ENCODE measurements around the gene ADD1.

ADD1 gene

DNA sequence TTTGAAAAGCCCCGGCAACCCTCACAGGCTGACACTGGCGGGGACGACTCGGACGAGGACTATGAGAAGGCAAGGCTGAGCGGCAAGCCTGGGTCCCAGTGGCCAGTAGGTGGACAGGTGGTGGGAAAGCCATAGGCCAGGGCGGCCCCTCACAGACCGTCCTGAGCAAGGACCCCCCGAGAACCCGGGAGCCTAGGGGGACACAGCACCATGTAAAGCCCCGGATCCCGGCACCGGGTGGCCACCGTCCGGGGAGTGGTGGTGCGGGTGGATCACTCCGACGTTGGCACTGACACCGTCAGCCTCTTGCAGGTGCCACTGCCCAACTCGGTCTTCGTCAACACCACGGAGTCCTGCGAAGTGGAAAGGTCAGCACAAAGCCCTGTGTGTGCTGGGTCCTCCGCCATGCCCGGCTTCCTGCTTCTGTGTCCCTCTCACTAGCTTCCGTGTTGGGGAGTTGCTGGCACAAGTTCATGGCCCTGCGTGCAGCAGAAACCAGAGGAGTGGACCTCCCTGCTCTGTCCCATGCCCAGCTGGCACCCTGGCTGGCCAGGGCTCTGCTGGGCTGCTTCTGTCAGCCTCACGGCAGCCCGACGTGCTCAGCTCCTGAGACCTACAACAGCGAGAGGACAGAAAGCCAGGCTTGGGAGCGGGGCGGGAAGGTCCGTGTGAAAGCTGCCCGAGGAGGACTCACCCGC lies 11.9 kb upstream of the ADD1 start:
- DNase-seq, result no peak
- in situ Hi-C loops (cut with MboI; ENCODE audit: low pct_unique_long_range_greater_than_20kb, low sequenced_read_pairs), result no loop called here

DNA sequence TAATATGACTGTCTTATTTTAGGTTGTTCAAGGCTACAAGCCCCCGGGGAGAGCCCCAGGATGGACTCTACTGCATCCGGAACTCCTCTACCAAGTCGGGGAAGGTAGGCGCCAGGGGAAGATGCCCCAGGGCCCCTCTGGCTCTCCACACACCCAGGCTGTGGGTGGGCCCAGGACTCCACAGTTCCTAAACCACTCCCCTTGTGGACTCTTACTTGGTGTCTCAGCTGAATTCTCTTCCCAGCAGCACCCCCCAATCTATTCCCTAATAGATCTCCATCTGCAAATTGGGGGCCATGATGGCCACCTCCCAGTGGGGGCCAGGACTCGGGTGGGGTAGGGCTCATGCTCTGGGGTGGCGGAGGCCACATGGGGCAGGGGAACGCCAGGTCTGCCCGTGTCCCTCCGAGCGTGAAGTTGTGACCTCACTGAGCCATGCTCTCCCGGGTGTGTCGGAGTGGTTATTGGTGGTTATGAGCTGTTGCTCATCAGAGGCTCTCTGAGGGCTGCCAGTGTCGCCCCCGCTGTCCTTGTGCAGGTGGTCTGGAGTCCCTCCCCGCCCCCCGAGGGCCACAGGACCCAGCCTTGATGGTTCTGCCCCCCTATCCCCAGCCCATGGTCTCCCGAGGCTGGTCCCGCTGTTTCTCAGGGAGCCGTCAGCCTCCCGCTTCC lies 11.2 kb upstream of the ADD1 start:
- in situ Hi-C loops (cut with MboI; ENCODE audit: low pct_unique_long_range_greater_than_20kb, low sequenced_read_pairs), result no loop called here

DNA sequence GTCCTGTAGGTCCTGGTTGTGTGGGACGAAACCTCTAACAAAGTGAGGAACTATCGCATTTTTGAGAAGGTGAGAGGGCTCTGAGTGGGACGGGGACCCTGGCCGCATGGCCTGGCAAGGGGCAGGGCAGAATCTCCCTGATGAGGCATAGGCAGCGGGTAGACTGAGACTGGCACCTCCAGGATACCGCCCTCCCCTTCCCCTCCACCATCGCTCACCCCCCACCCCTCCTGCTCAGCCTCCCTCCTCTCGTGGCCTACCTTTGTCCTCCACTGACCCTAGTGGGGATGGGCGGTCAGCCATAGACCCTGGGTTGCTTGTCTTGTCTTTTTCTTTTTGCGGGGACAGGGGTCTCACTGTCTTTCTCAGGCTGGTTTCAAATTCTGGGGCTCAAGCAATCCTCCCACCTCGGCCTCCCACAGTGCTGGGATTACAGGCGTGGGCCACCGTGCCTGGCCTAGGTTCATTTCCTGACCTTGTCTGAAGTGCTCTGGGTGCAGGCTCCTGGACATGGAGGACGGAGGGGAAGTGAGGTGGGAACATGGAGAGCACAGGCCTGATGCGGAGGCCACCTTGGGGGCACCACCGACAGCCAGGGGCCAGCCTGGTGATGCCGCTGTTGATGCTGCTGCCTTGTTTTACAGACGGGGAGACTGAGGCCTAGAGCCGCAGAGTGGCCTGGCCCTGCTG lies 10.5 kb upstream of the ADD1 start:
- in situ Hi-C loops (cut with MboI; ENCODE audit: low pct_unique_long_range_greater_than_20kb, low sequenced_read_pairs), result no loop called here
- DNase-seq, result no peak

More for the DNA sequence above, 11.2 kb upstream of the ADD1 start:
- no peak for DNase-seq

DNA sequence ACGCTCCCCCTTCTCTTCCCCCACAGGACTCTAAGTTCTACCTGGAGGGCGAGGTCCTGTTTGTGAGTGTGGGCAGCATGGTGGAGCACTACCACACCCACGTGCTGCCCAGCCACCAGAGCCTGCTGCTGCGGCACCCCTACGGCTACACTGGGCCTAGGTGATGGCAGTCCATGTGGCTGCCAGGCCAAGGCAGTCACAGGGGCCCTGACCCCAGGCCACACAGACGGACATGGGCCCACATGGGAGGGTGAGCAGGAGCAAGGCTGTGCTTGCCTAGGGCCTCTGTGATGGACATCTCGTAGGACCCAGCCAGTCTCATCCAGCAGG lies 10.0 kb upstream of the ADD1 start:
- DNase-seq, result no peak
- in situ Hi-C loops (cut with MboI; ENCODE audit: low pct_unique_long_range_greater_than_20kb, low sequenced_read_pairs), result no loop called here

DNA sequence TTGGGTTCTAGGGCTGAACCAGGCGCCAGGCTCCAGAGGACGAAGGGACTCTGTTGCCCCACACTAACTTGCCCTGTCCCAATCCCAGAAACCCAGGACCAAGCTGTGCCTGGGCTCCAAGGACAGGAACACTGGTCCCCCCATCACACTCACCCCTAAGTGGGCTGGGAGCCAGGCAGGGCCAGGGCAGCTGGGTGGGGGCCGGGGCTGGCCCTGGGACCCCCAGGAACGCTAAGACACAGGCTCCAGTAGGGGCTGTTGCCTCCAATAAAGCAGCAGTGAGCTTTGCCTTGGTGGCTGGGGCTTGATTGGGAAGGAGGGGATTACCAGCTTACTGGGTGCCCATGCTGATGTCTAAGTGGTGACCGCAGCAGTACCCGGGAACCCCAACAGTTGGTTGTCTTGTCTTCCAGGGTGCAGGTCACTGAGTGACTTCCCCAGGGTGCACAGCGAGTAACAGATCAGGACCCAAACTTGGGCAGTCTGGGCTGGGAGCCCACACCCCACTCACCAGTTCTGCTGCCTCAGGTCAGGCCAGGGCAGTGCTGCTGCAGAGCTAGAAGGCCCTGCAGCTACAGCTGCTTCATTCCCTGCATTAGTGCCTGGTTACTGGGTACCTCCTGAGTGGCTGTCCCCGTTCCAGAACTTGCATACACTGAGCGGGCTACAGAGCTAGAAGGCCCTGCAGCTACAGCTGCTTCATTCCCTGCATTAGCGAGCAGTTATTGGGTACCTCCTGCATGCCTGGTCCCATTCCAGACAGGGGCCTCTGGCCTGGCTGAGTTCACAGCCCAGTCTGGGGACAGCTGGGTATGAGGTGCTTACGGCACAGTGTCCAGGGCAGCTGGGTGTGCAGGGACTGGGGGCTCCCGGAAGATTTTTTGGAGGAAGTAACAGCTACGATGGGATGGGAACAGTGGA lies 9.4 kb upstream of the ADD1 start:
- in situ Hi-C loops (cut with MboI; ENCODE audit: low pct_unique_long_range_greater_than_20kb, low sequenced_read_pairs), result no loop called here
- no peak for DNase-seq

DNA sequence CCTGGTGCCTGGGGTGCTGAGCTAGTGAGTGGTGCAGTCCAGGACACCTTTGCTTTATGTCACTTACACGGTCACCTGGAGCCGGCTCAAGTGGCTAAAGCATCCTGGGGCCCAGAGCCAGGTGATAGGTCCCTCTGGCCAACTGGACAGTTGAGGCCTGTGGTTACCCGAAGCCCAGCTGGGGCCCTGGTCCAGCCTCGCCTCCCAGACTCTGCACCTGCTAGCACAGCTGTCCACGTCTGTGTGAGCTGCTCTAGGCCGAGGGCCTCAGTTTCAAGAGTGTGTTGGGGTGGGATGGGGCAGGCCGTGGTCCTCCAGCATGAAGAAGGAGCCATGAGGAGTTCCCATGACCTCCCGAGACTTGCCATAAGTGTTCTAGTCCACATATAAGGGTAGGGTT lies 7.7 kb upstream of the ADD1 start:
- no peak for DNase-seq
- in situ Hi-C loops (cut with MboI; ENCODE audit: low pct_unique_long_range_greater_than_20kb, low sequenced_read_pairs), result no loop called here

DNA sequence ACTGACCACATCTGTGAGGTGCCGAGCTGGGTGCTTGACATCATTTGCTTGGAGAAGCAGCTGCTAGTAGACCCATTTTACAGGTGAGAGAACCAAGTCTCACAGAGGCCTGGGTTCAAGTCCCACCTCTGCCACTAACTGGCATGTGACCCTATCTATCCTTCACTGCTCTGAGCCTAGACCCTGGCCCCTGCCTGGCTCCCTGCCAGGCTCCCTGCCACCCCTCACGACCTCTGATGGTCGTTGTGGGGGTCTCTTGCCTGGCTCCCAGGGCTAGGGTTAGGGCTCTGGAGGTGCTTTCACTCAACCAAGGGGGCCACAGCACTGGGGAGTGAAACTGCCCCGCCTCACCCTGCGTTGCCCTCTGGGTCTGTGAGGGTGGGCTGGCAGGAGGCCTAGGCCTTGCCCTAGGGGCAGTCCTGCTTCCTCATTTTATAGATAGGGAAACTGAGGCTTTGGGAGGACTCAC lies 7.2 kb upstream of the ADD1 start:
- in situ Hi-C loops (cut with MboI; ENCODE audit: low pct_unique_long_range_greater_than_20kb, low sequenced_read_pairs), result no loop called here

DNA sequence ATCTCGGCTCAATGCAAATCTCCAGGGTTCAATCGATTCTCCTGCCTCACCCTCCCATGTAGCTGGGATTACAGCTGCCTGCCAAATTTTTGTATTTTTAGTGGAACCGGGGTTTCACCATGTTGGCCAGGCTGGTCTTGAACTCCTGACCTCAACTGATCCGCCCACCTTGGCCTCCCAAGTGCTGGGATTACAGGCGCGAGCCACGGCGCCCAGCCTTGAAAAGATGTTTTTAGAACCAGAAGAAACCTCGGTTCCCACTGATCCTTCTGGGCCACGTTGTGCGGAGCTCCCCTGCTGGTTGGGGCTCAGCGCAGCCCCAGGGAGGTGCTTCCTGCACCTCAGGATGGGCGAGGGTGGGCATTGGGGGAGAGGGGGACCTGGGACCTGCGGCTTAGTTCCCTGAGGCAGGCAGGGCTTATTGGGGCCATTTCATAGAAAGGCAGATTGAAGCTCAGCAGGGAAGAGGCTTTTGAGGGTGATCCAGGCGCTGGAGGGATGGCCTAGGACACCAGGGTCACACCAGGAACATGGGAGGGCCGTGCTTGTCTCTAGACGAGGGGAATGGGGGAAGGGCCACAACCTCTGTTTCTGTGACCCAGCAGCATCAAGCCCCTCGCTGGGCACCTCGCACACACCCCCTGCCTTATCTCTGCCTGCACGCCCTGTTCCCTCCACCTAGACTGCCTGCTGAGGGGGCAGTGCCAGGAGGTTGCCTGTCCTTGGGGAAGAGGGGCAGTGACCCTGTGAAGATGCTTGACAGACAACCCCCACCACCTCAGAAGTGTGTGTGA lies 6.3 kb upstream of the ADD1 start:
- DNase-seq, result no peak
- in situ Hi-C loops (cut with MboI; ENCODE audit: low pct_unique_long_range_greater_than_20kb, low sequenced_read_pairs), result no loop called here

More for the DNA sequence above, 7.2 kb upstream of the ADD1 start:
- DNase-seq, result no peak

DNA sequence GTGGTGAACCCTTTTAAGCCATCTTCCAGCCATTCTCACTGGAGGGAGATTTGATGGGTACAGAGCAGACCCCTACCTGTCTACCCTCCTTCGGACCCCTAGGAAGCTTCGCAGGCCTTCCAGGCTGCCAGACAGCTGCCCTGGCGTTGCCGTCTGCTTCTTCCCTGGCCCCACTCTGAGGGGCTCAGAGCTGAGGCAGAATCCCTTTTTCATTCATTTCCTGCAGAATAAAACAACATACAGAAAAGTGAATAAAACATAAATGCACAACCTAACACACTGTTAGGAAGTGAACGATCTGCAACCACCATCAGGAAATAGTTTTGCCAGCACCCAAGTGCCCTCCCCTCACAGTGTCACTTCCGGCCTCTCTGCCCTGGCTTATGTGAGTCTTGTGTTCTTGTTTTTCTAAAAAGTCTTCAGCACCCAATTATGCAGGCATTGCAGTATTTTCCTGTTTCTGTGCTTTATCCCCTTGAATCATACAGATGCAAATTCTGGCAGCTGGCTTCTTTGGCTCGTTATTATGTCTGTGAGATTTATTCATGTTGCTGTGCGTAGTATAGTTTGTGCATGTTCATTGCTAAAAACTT lies 5.6 kb upstream of the ADD1 start:
- in situ Hi-C loops (cut with MboI; ENCODE audit: low pct_unique_long_range_greater_than_20kb, low sequenced_read_pairs), result no loop called here
- DNase-seq, result peak; percentile 54

DNA sequence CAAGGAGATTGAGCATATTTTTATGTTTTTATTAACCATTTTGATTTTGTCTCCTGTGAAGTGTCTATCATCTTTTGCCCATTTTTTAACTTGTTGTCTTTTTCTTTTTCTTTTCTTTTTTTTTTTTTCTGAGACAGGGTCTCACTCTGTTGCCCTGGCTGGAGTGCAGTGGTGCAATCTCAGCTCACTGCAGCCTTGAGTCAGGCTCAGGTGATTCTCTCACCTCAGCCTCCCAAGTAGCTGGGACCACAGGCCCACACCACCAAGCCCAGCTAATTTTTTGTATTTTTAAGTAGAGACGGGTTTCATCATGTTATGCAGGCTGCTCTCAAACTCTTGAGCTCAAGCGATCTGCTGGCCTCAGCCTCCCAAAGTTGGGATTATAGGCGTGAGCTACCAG lies 4.6 kb upstream of the ADD1 start:
- no peak for DNase-seq
- in situ Hi-C loops (cut with MboI; ENCODE audit: low pct_unique_long_range_greater_than_20kb, low sequenced_read_pairs), result no loop called here

DNA sequence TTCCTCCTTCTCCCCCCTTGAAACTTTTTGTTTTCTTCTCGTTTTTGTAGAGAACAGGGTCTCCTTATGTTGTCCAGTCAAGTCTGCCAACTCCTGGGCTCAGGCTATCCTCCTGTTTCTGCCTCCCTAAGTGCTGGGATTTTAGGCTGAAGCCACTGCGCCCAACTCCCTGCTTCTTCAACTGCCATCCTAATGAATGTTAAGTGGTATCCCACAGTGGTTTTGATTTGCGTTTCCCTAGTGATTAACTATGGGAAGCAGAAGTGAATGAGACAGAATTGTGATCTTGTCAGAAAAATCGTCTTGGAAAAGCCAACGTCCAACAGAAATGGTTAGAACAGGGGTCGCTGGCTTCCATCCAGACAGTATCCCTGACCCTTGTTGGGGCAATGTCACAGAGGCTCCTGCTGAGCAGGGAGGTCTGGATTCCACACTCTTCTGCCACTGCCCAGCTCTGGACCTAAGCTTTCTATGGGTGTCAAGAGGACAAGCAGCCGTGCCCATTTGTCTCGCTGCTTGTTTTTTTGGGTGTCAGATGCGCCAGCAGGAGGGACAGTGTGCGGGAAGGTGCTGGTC lies 869 bp upstream of the ADD1 start:
- DNase-seq, result peak; percentile 46
- in situ Hi-C loops (cut with MboI; ENCODE audit: low pct_unique_long_range_greater_than_20kb, low sequenced_read_pairs), result no loop called here

DNA sequence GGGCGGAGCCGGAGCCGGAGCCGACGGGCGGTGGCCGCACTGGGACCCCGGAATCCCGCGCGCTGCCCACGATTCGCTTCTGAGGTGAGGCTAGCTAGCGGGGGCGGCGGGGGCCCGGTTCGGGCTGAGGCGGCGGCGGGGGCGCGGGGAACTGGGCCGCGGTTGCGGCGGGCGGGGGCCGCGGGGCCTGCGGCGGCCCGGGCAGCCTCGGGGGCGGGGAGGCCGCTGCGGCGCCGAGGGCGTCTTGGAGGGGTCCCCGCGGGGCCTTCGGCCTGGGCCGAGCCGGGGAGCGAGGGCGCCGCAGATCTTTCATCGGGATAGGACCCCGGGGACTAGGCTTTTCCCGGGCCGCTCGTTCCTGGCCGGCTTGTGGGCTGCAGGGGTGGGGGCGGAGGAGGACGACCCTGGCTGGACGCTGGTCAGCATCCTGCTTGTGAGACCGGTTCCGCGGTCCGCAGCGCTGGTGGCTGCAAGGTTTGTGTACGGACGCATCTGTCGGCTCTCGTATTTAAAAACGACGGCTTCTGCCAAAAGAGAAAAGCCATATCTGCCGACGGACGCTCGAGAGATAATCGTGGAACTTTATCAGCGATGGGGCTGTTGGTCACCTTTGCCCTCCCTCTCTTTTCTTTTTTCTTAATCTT lies 419 bp downstream of the ADD1 start:
- in situ Hi-C loops (cut with MboI; ENCODE audit: low pct_unique_long_range_greater_than_20kb, low sequenced_read_pairs), result no loop called here
- peak; percentile 40 for DNase-seq

DNA sequence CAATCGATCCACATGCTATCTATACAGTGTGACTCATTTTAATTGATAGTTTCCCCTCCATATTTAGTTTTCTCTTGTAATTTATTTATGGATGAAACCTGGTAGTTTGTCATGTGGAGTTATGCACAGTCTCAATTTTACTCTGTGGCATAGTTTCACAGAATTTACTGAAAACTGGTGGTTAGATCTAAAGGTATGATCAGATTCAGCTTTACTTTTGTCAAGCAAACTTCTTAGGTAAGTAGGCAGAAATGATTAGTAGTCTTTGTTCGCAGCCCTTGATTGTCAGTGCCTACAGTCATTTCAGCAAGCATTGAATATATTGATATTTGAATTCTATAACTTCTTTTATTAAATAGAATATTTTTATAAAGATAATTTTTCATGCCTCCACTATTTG lies 2.5 kb downstream of the ADD1 start:
- in situ Hi-C loops (cut with MboI; ENCODE audit: low pct_unique_long_range_greater_than_20kb, low sequenced_read_pairs), result no loop called here
- DNase-seq, result no peak

DNA sequence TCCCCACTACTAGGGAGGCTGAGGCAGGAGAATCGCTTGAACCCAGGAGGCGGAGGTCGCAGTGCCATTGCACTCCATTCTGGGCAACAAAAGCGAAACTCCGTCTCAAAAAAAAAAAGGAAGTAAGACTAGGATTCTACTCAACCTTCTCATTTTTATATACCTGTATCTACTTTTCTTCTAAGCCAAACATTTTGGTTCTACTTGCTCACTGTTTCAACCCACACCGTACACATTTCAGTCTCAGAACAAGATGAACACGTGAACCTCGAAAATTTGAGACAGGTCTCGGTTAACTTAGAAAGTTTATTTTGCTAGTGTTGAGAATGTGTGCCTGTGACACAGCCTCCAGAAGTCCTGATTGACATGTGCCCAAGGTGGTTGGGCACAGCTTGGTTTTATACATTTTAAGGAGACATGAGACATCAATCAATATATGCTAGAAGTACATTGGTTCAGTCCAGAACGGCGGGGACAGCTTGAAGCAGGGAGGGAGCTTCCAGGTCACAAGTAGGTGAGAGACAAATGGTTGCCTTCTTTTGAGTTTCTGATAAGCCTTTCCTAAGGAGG lies 3.7 kb downstream of the ADD1 start:
- in situ Hi-C loops (cut with MboI; ENCODE audit: low pct_unique_long_range_greater_than_20kb, low sequenced_read_pairs), result no loop called here
- DNase-seq, result no peak

DNA sequence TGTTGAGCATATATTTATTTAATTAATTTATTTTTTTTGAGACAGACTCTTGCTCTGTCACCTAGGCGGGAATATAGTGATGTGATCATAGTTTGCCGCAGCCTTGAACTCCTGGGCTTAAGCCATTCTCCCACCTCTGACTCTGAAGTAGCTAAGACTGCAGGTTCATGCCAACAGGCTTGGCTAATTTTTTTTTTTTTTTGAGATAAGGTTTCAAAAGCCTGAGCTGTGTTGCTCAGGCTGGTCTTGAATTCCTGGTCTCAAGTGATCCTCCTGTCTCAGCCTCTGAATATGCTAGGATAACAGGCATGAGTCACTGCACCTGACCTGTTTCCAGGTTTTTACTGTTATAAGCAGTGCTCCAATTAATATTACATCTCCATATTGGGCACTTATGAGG lies 4.8 kb downstream of the ADD1 start:
- in situ Hi-C loops (cut with MboI; ENCODE audit: low pct_unique_long_range_greater_than_20kb, low sequenced_read_pairs), result no loop called here
- no peak for DNase-seq

DNA sequence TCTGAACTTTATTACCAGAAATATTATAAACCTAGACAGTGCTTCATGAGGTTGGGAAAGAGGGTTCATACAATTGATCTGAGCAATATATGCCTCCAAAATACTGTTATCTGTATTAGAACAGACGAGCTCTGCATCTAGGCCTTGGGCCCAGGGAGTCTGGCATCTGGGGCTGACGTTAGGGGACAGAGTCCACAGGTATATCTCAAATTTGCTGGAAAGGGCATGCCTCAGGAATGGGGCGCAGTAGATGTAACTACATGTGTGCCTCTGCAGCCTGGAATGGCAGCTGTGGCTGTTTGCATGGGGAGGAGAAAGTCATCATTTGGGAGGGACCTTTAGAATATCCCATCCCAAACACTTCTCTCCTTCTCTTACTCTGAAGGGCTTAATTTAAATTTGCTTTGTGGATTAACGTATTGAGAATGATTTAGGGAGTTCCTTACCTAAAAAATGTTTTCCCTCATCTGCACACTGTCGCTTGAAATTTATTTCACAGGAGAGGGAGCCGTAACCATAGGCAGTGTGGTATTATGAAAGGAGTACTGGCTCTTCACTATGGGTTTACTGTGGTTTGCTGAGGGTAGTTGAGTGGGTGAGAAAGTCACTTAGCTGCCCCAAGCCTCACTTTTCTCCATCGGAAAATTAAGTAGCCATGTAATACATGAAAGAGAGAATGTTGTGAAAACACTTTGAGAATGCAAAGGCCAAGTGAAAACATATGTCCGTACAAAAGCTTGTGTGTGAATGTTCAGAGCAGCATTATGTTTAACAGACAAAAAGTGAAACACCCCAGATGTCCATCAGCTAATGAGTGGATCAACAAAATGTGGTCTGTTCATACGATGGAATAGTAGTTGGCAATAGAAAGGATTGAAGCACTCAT lies 5.9 kb downstream of the ADD1 start:
- in situ Hi-C loops (cut with MboI; ENCODE audit: low pct_unique_long_range_greater_than_20kb, low sequenced_read_pairs), result no loop called here
- DNase-seq, result no peak

Data from KBM-7 (cell line).